ENCODE results near the gene KCTD3. TPM values are rescaled to one million over a fixed set of nuclear protein-coding genes. Genes with fewer than 3 reads are reported as not detected.

The KCTD3 gene
- total RNA-seq, 1 donor from 2014 or later = 55.8 TPM

DNA sequence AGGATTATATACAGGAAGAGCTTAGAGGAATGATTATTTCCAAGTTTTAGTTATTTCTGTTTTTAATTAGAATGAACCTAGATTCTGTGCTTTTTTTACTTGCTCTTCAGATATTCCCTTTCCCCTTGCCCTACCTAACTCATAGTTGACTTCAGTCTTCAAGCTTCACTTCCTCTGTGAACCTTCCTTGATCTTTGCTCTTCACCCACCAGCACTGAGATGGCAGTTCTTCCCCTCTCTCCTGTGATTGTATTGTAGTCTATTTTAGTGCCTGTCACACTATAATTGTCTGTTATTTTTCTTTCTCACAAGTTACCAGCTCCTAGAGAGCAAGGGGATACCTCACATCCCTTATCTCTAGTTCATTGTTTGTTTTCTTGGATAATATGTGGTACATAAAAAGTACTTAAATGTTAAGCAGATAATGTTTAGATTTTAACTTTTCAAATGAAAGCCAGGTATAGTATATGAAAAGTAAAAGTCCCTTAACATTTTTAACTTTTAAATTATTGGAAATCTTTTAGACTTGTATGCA, 33.2 kb downstream of the KCTD3 start:
- H3K4me1 ChIP-seq = peaks cover 0 to 3% of the 10 kb centered on the region in 2 donors
- no peak for DNase-seq (ENCODE audit: low spot score in 2 of 2)
- H3K36me3 ChIP-seq = peaks cover 4 to 37% of the 10 kb centered on the region in 2 donors
- H3K4me3 ChIP-seq = no peak overlapping the region
- intact Hi-C loops (cut with DNase I) = no loop called here
- no peaks in the 10 kb centered on the region for H3K9me3 ChIP-seq
- H3K27ac ChIP-seq = no peak overlapping the region
- no peaks in the 10 kb centered on the region for H3K27me3 ChIP-seq
- TF ChIP-seq, protein P1, sequence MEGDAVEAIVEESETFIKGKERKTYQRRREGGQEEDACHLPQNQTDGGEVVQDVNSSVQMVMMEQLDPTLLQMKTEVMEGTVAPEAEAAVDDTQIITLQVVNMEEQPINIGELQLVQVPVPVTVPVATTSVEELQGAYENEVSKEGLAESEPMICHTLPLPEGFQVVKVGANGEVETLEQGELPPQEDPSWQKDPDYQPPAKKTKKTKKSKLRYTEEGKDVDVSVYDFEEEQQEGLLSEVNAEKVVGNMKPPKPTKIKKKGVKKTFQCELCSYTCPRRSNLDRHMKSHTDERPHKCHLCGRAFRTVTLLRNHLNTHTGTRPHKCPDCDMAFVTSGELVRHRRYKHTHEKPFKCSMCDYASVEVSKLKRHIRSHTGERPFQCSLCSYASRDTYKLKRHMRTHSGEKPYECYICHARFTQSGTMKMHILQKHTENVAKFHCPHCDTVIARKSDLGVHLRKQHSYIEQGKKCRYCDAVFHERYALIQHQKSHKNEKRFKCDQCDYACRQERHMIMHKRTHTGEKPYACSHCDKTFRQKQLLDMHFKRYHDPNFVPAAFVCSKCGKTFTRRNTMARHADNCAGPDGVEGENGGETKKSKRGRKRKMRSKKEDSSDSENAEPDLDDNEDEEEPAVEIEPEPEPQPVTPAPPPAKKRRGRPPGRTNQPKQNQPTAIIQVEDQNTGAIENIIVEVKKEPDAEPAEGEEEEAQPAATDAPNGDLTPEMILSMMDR (IDR thresholded peaks at IDR 0.05) = no peak

DNA sequence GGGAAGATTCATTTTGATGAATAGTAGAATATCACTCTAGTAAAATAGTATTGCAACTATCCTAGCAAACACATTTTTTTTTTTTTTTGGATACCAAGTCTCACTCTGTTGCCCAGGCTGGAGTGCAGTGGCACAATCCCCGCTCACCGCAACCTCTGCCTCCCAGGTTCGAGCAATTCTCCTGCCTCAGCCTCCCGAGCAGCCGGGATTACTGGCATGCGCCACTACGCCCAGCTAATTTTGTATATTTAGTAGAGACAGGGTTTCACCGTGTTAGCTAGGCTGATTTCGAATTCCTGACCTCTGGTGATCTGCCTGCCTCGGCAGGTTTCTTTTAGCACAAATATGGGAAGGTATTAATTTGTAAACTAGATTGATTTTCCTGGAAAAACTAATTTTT, 33.8 kb downstream of the KCTD3 start:
- Histone ChIP-seq H3K4me1 (peaks cover 0 to 3% of the 10 kb centered on the region in 2 donors), H3K27me3 (no peaks in the 10 kb centered on the region), H3K27ac (no peak overlapping the region), H3K36me3 (peaks cover 4 to 37% of the 10 kb centered on the region in 2 donors), H3K4me3 (no peak overlapping the region), H3K9me3 (no peaks in the 10 kb centered on the region)
- TF ChIP-seq, protein P1 (IDR thresholded peaks at IDR 0.05) = no peak
- intact Hi-C loops (cut with DNase I) = no loop called here
- DNase-seq (ENCODE audit: low spot score in 2 of 2) = no peak

DNA sequence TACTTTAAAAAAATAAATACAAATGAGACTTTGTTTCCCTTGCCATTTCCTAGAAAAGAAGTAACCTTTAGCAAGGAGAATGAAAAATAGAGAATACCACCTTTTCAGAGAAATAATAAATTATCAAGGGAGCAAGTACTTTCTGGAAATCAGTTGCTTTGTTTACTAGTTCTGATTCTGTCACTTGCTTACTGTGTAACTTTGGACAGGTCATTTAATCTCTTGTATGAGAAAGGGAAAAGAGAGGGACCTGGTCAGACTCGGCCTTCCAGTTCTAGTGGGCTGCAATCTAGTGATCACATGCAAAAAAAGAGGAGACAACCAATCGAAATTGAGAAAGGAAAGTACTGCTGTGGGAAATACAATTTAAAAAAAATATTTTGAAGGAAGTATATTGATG, 34.2 kb downstream of the KCTD3 start:
- H3K4me1 ChIP-seq = peaks cover 0 to 3% of the 10 kb centered on the region in 2 donors
- no peak for DNase-seq (ENCODE audit: low spot score in 2 of 2)
- intact Hi-C loops (cut with DNase I) = no loop called here

DNA sequence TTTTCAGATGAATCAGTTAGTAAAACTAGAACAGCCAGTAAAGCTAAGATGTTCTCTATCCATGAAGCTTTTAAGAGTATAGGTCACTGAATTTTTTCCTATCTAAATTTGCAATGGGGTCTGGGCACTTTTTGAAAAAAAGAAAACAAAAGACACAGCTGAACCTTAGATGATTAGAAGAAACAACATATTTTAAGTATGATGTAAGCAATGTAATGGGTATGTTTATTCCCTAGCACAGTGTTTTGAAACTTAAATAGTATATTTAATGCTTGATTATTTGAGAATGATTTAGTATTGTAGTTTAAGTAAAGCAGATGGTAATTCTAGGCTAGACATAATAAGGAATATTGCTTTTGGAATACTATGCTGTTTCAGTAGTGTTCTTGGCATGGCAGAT, 36.2 kb downstream of the KCTD3 start:
- peaks cover 0 to 3% of the 10 kb centered on the region in 2 donors for H3K4me1 ChIP-seq

More for the DNA sequence above, 34.2 kb downstream of the KCTD3 start:
- Histone ChIP-seq H3K4me3 (no peak overlapping the region), H3K27me3 (no peaks in the 10 kb centered on the region), H3K36me3 (peaks cover 4 to 35% of the 10 kb centered on the region in 2 donors), H3K9me3 (no peaks in the 10 kb centered on the region), H3K27ac (no peak overlapping the region)
- TF ChIP-seq, protein P1 (IDR thresholded peaks at IDR 0.05) = no peak

DNA sequence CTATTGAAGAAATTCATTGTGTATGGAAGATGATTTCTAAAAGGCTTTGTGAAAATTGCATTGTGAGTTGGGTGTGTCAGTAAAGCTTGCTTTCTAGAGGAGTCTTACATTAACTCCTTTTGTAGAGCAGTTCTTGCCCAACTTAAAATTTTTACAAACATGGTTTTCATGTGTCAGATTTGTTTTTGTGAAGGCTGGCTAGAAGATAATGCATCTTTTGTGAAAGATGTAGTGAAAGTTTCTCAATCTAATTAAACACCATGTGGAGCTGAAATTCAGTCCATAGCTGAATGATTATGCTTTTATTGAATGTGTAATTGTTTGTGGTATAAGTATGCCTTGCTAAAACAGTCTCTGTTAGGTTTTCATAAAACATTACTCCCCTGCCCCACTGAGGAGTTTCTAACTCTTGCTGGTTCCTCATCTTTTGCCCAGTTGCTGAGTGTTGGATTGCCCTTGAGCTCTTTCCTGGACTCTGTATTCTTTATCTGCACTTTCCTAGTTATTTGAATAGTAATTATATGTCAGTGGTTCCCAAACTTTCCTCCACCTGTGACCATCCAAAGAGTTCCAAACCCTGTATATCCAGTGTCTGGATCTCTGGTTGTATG, 38.0 kb downstream of the KCTD3 start:
- intact Hi-C loops (cut with DNase I) = loop anchor here (5.0 kb wide), 1 partner anchor 38 kb away; the partner anchor contains the start of gene KCTD3
- no peak overlapping the region for H3K4me3 ChIP-seq
- peaks cover 7 to 14% of the 10 kb centered on the region in 2 donors for H3K36me3 ChIP-seq
- no peaks in the 10 kb centered on the region for H3K27me3 ChIP-seq
- H3K4me1 ChIP-seq = peaks cover 0 to 3% of the 10 kb centered on the region in 2 donors
- H3K27ac ChIP-seq = no peak overlapping the region
- no peaks in the 10 kb centered on the region for H3K9me3 ChIP-seq
- DNase-seq (ENCODE audit: low spot score in 2 of 2) = no peak
- TF ChIP-seq, protein P1 (IDR thresholded peaks at IDR 0.05) = no peak

More for the DNA sequence above, 36.2 kb downstream of the KCTD3 start:
- TF ChIP-seq, protein P1 (IDR thresholded peaks at IDR 0.05) = no peak
- Histone ChIP-seq H3K36me3 (peaks cover 4 to 15% of the 10 kb centered on the region in 2 donors), H3K27ac (no peak overlapping the region), H3K4me3 (no peak overlapping the region), H3K27me3 (no peaks in the 10 kb centered on the region), H3K9me3 (no peaks in the 10 kb centered on the region)
- no peak for DNase-seq (ENCODE audit: low spot score in 2 of 2)
- intact Hi-C loops (cut with DNase I) = no loop called here

Data from ascending aorta (tissue), 2 donors.